Activated T-cell treated with anti-CD3 and anti-CD28 coated beads, Interleukin-2, amount 50 U/mL, for 72 hours (primary cell): Measurements from ENCODE around the gene KIF16B. TPM values are rescaled to one million over a fixed set of nuclear protein-coding genes. Genes with fewer than 3 reads are reported as not detected.

Experiments
- ATAC-seq, 2 donors: fragments of 150-1000 bp; cut with Tn5 transposase; replicated peaks in 1 of 2; 2 replicates each; pipeline ENCODE4 v1.10.0; 2021; ENCODE audit warnings: moderate library complexity in 2 of 2, mild to moderate bottlenecking in 1 of 2
- DNase-seq, 2 donors: peaks; one replicate each; pipeline ENCODE4 v3.0.0; 2021 to 2022; ENCODE audit warnings: mixed read lengths in 1 of 2
- H3K27ac Mint-ChIP-seq: one replicate; pipeline ENCODE4 v1.8.0; 2022; ENCODE audit warnings: mild to moderate bottlenecking, moderate library complexity, mixed read lengths
- H3K27me3 Mint-ChIP-seq: one replicate; pipeline ENCODE4 v1.8.0; 2022; ENCODE audit warnings: low read depth, mixed read lengths
- H3K36me3 Mint-ChIP-seq, 2 donors: one replicate each; pipeline ENCODE4 v1.8.0; 2022; ENCODE audit warnings: mixed read lengths in 2 of 2, mild to moderate bottlenecking in 1 of 2; ENCODE audit not compliant: insufficient read depth in 2 of 2
- H3K4me1 Mint-ChIP-seq: one replicate; pipeline ENCODE4 v1.8.0; 2022; ENCODE audit warnings: low read depth, mixed read lengths
- H3K4me3 Mint-ChIP-seq, 2 donors: one replicate each; pipeline ENCODE4 v1.8.0; 2022; ENCODE audit warnings: mild to moderate bottlenecking in 2 of 2, mixed read lengths in 2 of 2, moderate library complexity in 2 of 2
- H3K9me3 Mint-ChIP-seq, 2 donors: one replicate each; pipeline ENCODE4 v1.8.0; 2022; ENCODE audit warnings: mixed read lengths in 2 of 2
- total RNA-seq, 2 donors: library from RNA; stranded (reverse); gene quantifications; one replicate each; pipeline ENCODE4 v1.2.3, GENCODE V29; 2022

The KIF16B gene
- total RNA-seq, 2 donors from 2014 or later = 6.0 to 7.3 TPM

DNA sequence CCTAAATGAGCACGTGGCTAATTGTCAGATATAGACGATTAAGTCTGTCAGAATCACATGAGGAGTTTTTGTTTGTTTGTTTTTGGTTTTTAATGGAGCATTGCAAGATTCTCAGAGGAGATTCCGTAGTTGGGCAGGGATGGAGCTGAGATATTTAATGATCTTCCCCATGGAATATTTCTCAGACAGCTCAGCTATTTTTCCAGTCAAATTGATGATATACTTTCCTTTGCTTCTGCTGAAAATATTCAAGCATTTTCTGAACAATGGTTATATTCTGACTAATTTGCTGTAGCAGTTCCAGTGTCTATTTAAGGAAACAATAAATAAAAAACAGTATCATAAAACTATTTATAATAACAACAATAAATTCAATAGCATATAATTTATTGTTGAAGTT is 348.4 kb downstream of the KIF16B start:
- DNase-seq (no peak), ATAC-seq (no peak)
- H3K27ac Mint-ChIP-seq = no peak overlapping the region
- H3K4me3 Mint-ChIP-seq = no peak overlapping the region
- no peaks in the 10 kb centered on the region for H3K27me3 Mint-ChIP-seq
- peaks cover 4 to 9% of the 10 kb centered on the region in 2 donors for H3K9me3 Mint-ChIP-seq
- H3K4me1 Mint-ChIP-seq = no peaks in the 10 kb centered on the region
- peaks cover 1 to 2% of the 10 kb centered on the region in 2 donors for H3K36me3 Mint-ChIP-seq

DNA sequence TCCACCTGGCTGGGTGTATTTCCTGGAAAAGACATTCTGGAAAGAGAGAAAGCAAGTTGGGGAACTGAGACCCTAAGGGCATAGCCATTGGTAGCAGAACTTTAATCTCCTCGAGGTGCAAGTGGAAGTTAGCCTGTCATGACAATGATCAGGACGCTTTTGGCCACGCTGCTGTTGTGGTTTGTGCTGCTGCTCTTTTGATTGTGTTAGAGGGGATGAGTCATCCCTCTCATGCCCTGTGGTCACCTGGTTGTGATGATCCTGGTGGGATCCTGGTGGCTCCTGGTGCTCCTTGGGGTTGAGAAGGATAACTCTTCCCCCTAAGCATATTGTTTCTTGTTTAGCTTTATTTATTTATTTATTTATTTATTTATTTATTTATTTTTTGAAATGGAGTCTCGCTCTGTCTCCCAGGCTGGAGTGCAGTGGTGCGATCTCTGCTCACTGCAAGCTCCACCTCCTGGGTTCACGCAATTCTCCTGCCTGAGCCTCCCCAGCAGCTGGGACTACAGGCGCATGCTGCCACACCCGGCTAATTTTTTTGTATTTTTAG is 350.3 kb downstream of the KIF16B start:
- H3K4me1 Mint-ChIP-seq = no peaks in the 10 kb centered on the region
- no peak for ATAC-seq
- no peak for DNase-seq

More for the DNA sequence above, 350.3 kb downstream of the KIF16B start:
- Mint-ChIP-seq H3K9me3 (peaks cover 6 to 7% of the 10 kb centered on the region in 2 donors), H3K4me3 (no peak overlapping the region), H3K27me3 (no peaks in the 10 kb centered on the region), H3K36me3 (peaks cover 1 to 2% of the 10 kb centered on the region in 2 donors), H3K27ac (no peak overlapping the region)

Other genes starting within 250 kb of the KIF16B start
- gene SNRPB2, start 156.6 kb upstream of the KIF16B start, total RNA-seq = 10 to 100 TPM; 71.6 to 78.3 TPM
- not detected for gene OTOR, start 174.9 kb upstream of the KIF16B start, total RNA-seq